ENCODE data around the gene FBXL7. TPM values are rescaled to one million over a fixed set of nuclear protein-coding genes. Genes with fewer than 3 reads are reported as not detected.

The FBXL7 gene
- polyA plus RNA-seq, 1 donor from 2014 or later: 0.24 TPM

DNA sequence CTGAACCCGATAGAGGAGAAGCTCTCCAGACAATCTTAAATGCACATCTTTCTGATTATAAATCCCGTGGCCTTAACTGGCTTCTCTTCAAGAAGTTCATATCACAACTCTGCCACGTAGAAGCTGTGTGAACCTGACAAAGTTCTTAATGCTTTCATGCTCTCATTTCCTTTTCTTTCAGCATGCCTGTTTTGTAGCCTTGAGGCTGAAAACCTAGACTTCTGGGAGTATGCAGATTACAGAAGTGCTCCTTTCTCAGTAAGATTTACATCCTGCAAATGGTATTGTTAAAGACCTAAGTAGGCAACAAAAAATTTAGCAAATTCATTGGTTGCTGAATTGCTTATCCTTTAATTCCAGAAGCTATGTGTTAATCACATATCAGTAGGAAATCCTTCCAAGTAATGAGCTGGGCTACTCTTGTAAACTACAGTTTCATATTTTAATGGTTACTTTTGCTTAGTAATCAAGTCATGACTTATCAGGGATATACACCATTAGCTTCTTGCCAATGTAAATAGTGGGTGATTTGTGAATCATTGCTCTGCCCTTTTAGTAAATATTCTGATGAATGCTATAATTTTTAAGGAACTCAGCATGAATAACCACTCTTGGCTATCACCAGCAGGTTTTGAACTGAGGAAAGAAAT, 334.7 kb downstream of the FBXL7 start:
- Histone ChIP-seq H3K9me3 (ENCODE audit: low read length) (no peaks in the 10 kb centered on the region), H3K79me2 (replicated peaks; ENCODE audit: insufficient read depth, low read length) (no peaks in the 10 kb centered on the region), H3K9ac (ENCODE audit: low read length) (no peak overlapping the region), H3K9me2 (ENCODE audit: insufficient read depth, low read length) (no peaks in the 10 kb centered on the region), H3K4me2 (ENCODE audit: low read length) (no peak overlapping the region), H3K27me3 (ENCODE audit: insufficient read depth, low read depth, low read length) (no peaks in the 10 kb centered on the region), H2AFZ (ENCODE audit: low read depth, low read length) (no peak overlapping the region), H3F3A (ENCODE audit: insufficient read depth, low read length, poor library complexity, severe bottlenecking) (no peaks in the 10 kb centered on the region), H3K27ac (ENCODE audit: low read length) (no peak overlapping the region), H4K20me1 (ENCODE audit: insufficient read depth) (no peaks in the 10 kb centered on the region), H3K36me3 (ENCODE audit: insufficient read depth, low read length) (no peaks in the 10 kb centered on the region), H3K4me3 (ENCODE audit: low read length) (no peak overlapping the region)
- TF ChIP-seq, protein P1, sequence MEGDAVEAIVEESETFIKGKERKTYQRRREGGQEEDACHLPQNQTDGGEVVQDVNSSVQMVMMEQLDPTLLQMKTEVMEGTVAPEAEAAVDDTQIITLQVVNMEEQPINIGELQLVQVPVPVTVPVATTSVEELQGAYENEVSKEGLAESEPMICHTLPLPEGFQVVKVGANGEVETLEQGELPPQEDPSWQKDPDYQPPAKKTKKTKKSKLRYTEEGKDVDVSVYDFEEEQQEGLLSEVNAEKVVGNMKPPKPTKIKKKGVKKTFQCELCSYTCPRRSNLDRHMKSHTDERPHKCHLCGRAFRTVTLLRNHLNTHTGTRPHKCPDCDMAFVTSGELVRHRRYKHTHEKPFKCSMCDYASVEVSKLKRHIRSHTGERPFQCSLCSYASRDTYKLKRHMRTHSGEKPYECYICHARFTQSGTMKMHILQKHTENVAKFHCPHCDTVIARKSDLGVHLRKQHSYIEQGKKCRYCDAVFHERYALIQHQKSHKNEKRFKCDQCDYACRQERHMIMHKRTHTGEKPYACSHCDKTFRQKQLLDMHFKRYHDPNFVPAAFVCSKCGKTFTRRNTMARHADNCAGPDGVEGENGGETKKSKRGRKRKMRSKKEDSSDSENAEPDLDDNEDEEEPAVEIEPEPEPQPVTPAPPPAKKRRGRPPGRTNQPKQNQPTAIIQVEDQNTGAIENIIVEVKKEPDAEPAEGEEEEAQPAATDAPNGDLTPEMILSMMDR (IDR thresholded peaks at IDR 0.05; ENCODE audit: poor library complexity, severe bottlenecking): no peak
- no peak for TF ChIP-seq TAF1 (IDR thresholded peaks at IDR 0.05; ENCODE audit: low read depth)
- TF ChIP-seq POLR2AphosphoS5 (IDR thresholded peaks at IDR 0.05): no peak
- no peak for TF ChIP-seq MXI1 (conservative IDR thresholded peaks at IDR 0.05; ENCODE audit: poor library complexity, severe bottlenecking)
- TF ChIP-seq EP300 (conservative IDR thresholded peaks at IDR 0.05; ENCODE audit: poor library complexity, severe bottlenecking): no peak
- TF ChIP-seq, protein P2, sequence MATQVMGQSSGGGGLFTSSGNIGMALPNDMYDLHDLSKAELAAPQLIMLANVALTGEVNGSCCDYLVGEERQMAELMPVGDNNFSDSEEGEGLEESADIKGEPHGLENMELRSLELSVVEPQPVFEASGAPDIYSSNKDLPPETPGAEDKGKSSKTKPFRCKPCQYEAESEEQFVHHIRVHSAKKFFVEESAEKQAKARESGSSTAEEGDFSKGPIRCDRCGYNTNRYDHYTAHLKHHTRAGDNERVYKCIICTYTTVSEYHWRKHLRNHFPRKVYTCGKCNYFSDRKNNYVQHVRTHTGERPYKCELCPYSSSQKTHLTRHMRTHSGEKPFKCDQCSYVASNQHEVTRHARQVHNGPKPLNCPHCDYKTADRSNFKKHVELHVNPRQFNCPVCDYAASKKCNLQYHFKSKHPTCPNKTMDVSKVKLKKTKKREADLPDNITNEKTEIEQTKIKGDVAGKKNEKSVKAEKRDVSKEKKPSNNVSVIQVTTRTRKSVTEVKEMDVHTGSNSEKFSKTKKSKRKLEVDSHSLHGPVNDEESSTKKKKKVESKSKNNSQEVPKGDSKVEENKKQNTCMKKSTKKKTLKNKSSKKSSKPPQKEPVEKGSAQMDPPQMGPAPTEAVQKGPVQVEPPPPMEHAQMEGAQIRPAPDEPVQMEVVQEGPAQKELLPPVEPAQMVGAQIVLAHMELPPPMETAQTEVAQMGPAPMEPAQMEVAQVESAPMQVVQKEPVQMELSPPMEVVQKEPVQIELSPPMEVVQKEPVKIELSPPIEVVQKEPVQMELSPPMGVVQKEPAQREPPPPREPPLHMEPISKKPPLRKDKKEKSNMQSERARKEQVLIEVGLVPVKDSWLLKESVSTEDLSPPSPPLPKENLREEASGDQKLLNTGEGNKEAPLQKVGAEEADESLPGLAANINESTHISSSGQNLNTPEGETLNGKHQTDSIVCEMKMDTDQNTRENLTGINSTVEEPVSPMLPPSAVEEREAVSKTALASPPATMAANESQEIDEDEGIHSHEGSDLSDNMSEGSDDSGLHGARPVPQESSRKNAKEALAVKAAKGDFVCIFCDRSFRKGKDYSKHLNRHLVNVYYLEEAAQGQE (IDR thresholded peaks at IDR 0.05; ENCODE audit: borderline replicate concordance): no peak
- no peak for TF ChIP-seq EZH2 (IDR thresholded peaks at IDR 0.05; ENCODE audit: borderline replicate concordance, insufficient read depth, low read length, poor library complexity, severe bottlenecking)
- TF ChIP-seq RAD21 (conservative IDR thresholded peaks at IDR 0.05): no peak
- TF ChIP-seq SMC3 (conservative IDR thresholded peaks at IDR 0.05; ENCODE audit: poor library complexity): no peak

DNA sequence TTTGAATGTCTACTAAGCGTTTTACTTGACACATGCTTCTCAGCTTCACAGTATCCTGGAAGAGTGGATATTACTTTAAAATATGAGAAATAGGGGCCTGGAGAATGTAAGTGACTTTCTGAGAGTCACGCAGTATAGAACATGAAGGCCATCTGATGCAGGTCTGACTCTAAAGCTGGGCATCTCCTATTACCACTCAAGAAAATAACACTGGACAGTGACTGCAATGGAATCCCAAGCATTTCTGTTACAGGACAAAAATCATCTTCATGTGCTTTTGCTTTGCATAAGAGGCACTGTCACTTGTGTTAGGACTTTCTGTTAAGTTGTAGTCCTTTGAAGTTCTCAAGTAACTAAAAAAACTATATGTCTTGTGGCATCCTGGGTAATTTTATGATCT, 335.5 kb downstream of the FBXL7 start:
- TF ChIP-seq, protein P1 (IDR thresholded peaks at IDR 0.05; ENCODE audit: poor library complexity, severe bottlenecking): no peak
- no peak for TF ChIP-seq MXI1 (conservative IDR thresholded peaks at IDR 0.05; ENCODE audit: poor library complexity, severe bottlenecking)
- no peak for TF ChIP-seq RAD21 (conservative IDR thresholded peaks at IDR 0.05)
- no peak for TF ChIP-seq EP300 (conservative IDR thresholded peaks at IDR 0.05; ENCODE audit: poor library complexity, severe bottlenecking)
- no peak for TF ChIP-seq SMC3 (conservative IDR thresholded peaks at IDR 0.05; ENCODE audit: poor library complexity)
- no peak for TF ChIP-seq TAF1 (IDR thresholded peaks at IDR 0.05; ENCODE audit: low read depth)
- TF ChIP-seq EZH2 (IDR thresholded peaks at IDR 0.05; ENCODE audit: borderline replicate concordance, insufficient read depth, low read length, poor library complexity, severe bottlenecking): no peak
- TF ChIP-seq, protein P2 (IDR thresholded peaks at IDR 0.05; ENCODE audit: borderline replicate concordance): no peak
- no peak for TF ChIP-seq POLR2AphosphoS5 (IDR thresholded peaks at IDR 0.05)
- H3K4me2 ChIP-seq (ENCODE audit: low read length): no peak overlapping the region

More for the DNA sequence above, 335.5 kb downstream of the FBXL7 start:
- H3K9me2 ChIP-seq (ENCODE audit: insufficient read depth, low read length): no peaks in the 10 kb centered on the region
- no peaks in the 10 kb centered on the region for H3K36me3 ChIP-seq (ENCODE audit: insufficient read depth, low read length)
- no peak overlapping the region for H3K27ac ChIP-seq (ENCODE audit: low read length)
- H3K9ac ChIP-seq (ENCODE audit: low read length): no peak overlapping the region
- no peaks in the 10 kb centered on the region for H3F3A ChIP-seq (ENCODE audit: insufficient read depth, low read length, poor library complexity, severe bottlenecking)
- no peaks in the 10 kb centered on the region for H3K27me3 ChIP-seq (ENCODE audit: insufficient read depth, low read depth, low read length)
- no peaks in the 10 kb centered on the region for H4K20me1 ChIP-seq (ENCODE audit: insufficient read depth)
- H3K9me3 ChIP-seq (ENCODE audit: low read length): no peaks in the 10 kb centered on the region
- no peaks in the 10 kb centered on the region for H3K79me2 ChIP-seq (replicated peaks; ENCODE audit: insufficient read depth, low read length)
- no peak overlapping the region for H3K4me3 ChIP-seq (ENCODE audit: low read length)
- no peak overlapping the region for H2AFZ ChIP-seq (ENCODE audit: low read depth, low read length)
